Activated T-helper 9 cell treated with anti-CD3 and anti-CD28 coated beads, Interleukin-2, amount 50 U/mL, for 16 hours (primary cell): ENCODE data around the gene HIVEP1.

Experiments
- DNase-seq: peaks from one replicate; pipeline ENCODE4 v3.0.0-alpha.2; 2020; ENCODE audit warnings: low read depth

Gene HIVEP1

DNA sequence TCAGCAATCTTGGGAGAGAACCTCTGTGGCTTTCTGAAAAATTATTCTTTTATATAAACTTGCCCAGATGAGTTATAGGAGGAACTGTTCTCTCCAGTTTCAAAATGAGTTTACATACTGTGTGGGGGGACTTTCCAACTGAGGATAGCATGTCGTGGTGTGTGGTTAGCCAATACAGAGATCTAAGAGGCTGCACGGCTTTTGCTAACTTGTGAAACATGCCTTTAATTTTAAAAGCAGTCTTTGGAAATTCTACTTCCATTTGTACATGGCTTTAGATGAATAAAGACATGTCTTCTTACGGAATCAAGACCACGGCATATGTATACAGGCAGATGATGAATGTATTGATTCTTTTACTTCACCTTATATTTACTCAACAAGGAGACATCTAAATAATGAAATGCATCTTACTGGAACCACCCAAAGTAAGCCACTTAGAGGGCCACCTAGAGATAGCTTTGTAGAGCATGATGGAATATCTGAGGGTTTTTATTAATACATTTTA, 39.8 kb downstream of the HIVEP1 start:
- DNase-seq, result peak; percentile 20

DNA sequence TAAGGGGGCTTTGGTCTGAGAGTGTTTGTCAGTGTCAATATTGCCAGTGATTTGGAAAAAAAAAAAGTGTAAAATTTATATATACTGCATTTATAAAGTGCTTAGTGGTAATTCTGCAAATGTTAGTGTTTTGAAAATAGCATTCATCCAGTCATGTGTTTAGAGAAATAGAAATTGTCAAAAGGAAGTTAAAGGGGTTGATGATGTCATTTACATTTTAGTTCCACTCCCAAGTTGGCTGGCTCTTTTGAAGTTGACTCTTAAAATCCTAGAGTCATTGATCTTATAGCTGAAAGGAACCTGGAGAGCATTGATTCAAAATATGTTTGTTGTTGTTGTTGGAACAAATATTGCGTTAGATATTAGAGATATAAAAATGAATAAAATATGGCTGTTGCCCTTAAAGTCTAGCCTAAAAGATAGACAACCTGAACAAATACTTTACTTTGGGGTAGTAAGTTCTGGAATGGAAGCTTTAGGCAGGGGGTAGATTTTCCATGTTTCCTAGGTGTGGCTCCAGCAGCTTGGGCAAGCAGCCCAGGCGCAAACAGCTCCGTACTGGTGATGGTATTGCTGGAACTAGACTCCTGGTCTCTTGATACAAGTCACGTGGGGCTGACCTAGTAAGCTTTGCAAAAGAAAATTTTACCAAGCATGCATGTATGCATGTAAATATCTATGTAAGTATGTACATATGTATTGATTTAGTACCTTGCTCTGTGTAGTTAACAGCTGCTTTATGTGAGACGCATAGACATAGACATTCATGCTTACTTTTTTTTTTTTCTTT, 46.3 kb downstream of the HIVEP1 start:
- no peak for DNase-seq

DNA sequence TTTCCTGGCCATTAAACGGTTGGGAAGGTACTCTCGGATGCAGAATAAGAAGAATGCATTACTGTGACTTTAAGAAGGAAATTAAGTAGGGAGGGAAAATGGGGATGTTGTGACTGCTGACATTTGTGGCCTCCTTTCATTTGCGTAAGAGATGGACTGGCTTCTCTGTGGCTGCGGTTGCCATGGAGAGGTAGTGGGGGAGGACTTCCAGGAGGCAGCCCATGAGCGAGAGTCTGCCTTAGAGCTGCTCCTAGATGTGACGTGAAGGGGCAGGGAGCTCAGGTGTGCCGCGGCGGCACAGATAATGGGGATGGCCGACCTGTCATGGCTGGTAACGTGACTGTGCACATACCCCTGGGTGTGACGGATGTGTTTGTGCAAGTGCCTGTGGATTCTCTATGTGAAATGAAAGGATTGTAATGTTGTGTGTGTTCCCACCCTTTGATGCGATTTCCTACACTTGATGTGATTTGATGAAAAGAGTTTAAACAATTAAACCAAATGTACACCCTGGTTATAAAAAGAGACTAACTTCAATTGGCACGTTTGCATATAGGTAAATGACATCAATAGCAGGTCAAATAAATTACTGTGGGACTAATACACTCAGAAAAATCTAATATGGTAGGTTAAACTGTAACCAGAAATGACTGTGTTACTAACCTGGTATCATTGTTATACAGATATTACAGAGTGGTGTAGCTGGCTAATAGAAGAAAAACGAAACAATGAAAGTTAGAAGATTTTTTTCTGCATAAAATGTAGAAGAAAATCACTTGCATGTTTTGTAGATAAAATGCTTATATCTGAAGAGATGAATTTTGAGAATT, 48.9 kb downstream of the HIVEP1 start:
- DNase-seq, result peak; percentile 52

DNA sequence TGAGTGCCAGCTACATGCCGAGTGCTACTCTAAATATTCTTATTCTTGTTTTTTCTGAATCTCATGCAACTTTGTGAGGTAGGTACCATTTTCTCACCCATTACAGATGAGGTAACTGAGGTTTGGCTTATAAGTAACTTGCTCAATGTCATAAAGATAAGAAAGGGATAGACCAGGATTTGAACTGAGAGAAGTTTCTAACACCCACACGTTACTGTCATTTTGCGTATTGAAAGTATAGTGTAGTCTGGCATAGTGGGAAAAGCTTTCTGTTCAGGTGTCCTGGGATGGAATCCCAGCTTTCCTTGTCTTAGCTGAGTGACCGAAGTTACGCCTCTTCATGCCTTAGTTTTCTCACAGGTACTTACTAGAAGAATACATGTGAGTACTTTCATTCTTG, 50.5 kb downstream of the HIVEP1 start:
- DNase-seq, result no peak

DNA sequence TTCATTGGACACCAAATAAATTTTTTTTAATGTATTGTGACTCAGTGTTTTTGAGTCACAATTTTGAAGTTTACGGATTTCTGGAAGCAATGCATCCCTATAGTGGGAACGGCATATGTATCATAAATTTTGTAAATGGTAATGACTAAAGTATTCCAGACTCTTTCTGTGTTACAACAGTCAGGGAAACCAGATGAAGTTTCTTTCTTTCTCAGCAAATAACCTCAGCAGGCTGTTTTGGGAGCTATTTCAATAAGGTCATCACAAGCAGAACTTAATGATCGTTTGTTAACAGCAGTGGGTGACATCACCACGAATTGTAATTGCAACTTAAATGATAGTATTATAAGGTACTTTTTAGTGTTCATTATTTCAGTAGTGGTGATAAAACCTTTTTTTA, 52.0 kb downstream of the HIVEP1 start:
- DNase-seq, result no peak

DNA sequence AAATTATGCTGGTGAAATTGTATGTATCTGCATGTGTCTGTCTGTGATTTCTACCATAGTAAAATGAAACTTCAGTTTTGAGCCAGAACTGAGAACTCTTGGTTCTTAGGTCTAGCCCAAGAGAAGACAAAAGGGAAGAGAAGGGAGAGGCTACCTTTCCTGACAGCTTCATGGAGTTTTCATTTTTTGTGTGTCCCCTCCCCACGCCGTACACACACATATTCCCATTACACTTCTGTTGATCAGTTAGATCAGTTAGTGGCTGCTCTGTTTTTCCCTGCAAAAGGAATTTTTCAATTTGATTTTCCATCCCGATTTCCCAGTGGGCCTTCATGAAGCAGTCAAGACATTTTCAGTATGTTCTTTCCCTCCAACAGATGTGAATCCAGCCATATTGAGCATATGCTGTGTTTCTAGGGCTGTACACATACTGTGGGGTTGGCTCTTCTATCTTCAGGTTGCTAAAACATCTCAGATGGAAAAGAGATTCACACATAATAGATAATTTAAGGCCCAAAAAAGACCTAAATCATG, 52.5 kb downstream of the HIVEP1 start:
- DNase-seq, result no peak

DNA sequence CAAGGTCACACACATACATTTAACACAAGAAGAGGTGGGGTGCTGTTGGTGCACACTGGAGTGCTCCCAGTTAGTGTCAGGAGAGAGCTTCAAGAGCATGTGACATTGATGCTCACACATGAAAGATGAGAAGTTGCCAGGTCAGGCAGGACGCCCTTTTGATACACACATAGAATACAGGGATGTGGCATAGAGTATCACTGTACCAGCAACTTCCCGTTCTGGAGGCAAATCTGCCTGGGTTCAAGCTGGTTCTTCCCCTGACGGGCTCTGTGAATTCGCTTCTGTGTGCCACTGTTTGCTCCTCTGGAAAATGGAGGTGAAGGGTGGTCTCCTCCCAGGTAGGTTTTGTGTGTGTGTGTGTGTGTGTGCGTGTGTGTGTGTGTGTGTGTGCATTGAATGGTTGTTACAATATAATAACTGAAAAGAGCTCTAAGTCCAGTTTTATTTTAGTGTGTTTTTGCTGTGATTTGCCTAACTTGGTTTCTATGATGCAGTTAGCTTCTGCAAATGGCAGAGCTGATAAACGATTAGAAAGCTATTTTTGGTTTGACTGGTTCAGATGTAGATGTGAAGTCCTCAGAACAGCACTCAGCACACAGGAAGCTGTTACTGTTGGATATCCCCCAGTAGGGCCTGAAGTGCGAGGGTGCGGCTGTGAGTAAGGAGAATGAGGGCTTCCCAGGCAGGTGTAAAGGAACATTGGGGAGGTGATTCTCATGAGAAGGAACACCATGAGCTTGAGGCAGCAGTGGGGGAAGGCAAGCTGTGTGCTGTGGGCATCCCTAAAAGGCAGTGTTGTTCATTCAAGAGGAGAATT, 53.4 kb downstream of the HIVEP1 start:
- no peak for DNase-seq

DNA sequence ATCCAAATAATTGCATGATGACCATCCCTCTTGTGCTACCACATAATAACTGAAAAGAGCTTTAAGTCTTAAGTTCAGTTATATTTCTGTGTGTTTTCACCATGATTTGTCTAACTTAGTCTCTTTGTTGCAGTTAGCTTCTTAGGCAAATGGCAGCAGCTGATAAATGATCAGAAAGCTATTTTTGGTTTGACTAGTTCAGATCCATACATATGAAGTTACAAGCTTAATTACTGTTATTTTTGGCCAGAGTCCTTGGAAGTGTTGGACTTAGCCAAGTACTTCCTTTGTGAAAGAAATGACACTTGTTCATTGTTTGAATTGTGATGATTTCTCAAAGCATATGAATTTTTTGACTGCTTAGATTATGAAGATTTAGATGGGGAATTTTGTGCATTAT, 54.2 kb downstream of the HIVEP1 start:
- no peak for DNase-seq

DNA sequence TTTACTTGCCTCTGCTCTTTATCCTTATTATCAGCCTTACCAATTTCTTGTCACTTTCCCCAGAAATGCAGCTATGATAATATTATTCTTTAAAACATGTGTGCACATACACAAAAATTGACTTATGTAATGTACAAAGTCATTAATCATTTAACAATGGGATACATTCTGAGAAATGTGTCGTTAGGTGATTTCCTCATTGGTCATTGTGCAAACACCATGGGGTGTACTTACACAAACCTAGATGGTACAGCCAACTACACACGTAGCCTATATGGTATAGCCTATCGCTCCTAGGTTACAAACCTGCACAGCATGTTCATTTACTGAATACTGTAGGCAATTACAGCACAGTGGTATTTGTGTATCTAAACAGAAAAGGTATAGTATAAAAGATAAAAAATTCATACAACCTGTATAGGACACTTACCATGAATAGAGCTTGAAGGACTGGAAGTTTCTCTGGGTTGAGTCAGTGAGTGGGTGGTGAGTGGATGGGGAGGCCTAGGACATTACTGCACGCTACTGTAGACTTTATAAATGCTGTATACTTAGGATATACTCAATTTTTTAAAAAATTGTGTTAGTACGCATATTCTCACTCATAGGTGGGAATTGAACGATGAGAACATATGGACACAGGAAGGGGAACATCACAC, 56.9 kb downstream of the HIVEP1 start:
- no peak for DNase-seq

DNA sequence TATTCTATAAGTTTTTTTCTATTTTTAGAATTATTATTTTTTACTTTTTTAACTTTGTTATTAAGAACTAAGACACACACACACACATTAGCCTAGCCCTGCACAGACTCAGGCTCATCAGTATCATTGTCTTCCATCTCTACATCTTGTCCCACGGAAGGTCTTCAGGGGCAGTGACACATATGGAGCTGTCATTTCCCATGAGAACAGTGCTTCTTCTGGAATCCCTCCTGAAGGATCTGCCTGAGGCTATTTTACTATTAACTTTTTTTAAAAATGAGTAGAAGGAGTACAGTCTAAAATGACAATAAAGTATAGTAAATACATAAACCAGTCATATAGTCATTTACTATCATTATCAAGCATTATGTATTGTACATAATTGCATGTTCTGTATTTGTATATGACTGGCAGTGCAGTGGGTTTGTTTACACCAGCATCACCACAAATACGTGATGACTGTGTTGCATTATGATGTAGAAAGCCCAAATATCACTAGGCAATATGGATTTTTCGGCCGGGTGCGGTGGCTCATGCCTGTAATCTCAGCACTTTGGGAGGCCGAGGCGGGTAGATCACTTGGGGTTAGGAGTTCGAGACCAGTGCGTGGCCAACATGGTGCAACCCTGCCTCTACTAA, 57.9 kb downstream of the HIVEP1 start:
- DNase-seq, result no peak

DNA sequence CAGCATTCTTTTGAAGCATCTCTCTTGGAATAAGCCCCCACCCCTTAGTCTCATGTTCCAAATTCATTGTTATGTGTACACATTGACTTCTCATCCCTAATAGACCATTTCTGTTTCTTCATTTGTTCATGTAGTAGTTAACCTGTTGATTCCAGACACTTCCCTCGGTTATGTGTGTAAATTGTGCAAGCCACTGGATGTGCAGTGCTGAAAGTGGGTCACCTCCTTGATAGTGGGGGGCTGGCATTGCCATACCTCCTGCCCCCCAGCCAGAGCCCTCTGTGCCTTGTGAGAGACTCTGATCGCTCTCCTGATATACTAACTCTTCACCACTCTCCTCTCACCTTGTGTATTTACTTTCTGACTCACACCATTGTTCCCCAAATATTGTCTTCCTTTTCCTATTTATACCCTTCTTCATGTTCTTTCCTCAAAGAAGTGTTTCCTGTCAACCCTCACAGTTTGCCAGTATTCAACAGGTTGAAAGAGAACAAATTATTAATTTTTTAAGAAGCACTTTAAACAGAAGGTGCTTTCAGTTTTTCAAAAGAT, 59.0 kb downstream of the HIVEP1 start:
- no peak for DNase-seq

DNA sequence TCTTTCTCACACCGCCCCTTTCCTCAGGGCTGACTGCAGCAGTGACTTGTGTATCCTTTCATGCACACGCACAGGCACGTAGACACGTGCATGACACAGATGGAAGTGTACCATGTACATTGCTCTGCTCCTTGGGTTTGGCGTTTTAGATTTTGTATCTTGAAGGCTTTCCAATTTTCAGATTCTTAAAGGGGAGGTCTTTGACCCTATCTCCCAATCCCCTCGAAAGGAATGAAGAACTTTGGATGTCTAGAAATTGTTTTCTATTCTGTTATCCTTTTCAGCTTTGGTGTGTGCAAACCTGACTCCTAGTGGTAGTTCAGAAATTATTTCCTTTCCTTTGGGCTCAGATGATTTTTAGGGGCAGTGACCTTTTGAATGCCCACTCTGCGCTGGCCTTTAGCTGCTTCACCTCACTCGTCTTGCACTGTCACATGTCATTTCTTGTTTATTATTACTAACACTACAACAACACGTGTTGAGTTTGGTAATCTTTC, 63.0 kb downstream of the HIVEP1 start:
- DNase-seq, result no peak

DNA sequence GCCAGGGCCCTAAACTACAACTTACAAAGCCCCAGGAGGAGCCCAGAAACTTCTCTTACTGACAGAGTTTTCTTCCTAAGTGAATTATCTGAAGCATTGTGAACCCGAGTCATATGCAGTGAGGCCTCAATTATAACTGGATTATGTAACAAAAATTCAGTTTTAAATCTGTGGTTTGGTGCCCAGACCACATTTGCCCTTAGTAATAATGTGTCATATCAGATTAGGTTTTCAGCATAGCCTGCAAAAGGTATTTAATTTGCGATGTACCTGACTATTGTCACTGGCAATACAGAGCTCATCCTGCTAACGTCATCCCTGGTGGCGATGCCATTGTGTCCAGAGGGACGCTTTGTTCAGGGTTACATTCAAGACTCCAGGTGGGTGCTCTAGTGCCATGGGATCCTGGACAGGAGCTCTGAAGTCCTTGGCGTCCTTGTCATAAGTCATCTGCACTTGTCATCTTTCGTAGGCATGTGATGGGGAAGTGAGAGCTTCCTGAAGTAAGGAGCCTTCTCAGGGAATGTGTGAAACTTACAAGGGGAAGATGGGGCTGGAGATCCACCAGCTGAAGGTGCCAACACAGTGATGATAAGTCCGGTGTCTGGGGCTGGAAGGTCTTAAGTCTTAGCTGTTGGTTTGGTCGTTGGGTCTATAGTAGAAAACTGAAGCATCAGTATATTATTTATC, 65.1 kb downstream of the HIVEP1 start:
- no peak for DNase-seq

DNA sequence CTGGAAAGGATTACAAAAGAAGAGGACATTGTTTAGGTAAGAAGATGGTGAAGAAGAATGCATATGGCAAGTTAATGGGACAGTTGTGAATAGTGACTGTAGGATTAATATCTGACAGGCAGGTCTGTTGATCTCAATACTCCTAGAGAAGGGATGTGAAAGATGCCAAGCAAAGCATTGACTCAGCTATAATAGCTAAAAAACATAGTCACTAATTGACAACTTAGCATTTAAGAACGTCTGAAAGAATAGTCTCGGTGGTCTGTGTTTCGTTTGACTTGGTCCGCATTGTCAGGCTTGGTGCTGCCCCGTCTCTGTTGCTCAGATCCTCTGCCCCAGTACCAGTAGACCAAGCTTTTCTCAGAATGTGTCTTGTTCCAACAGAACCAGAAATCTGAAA, 65.9 kb downstream of the HIVEP1 start:
- no peak for DNase-seq

DNA sequence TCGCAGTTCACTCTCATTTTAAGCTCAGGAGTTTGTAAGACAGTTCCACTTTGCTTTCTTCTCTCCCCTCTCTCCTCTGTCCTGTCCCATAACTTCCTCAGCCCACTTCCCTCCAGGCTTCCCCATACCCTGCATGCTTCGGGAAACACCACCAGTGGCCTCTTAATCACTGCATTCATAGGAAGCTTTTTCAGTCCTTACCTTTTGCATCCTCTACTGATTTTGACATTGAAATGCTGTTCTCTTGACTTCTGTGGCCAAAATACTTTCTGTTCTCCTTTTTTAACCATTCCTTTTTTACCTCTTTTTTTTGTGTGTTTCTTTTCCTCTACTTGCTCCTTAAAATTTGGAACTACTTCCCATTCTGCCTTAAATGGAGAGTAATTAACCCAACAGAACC, 69.7 kb downstream of the HIVEP1 start:
- DNase-seq, result no peak

DNA sequence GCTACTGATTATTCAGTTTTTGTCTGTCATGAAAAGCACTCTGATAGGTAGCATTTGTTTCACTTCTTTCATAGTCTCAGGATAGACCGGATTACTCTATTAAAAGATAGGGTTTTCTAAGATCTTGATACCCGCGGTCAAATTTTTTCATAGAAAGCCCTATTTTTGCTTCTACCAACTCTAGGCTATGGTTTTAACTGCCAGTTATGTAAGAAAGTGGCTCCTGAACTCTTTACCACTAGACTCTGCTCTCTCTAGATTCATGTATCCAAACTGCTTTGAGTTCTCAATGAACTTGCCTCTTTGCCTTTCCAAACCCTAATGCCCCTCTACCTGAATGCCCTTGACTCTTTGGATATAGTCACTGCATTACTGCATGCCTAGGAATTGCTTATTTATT, 70.3 kb downstream of the HIVEP1 start:
- no peak for DNase-seq

DNA sequence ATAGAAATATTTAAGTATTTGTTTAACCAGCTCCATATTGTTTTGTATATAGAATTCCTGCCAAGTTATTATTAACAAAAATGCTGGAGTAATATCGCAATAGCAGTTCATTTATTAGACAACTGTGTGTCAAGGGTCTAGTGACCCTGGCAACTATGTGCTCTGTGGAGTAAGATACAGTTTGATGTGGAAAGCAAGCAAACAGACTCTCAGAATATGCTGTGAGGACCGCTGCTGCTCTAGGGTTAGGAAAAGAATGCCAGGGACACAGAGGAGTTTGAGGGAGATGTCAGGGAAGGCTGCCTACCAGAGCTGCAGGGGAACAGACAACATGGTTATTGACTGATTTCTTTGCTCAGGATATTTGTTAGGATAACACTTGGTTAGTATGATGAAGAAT, 71.2 kb downstream of the HIVEP1 start:
- no peak for DNase-seq

DNA sequence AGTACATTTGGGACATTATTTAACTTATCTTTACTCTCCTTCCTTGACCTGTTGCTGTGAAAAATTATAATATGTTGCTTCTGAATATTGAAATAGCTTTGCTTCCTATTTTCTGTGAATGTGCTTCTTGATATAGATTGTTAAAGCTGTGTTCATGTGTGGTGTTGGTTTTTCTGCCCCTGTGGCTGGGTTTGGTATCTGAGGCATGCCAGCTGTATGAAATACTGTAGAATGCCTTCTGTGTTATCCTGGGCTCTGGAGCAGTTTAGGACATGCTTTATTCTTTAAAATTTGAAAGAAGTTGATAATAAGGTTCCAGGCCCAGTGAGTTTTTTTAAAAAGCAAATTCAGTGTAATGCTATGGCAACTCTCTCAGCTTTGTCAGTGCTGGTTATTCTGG, 71.7 kb downstream of the HIVEP1 start:
- no peak for DNase-seq

DNA sequence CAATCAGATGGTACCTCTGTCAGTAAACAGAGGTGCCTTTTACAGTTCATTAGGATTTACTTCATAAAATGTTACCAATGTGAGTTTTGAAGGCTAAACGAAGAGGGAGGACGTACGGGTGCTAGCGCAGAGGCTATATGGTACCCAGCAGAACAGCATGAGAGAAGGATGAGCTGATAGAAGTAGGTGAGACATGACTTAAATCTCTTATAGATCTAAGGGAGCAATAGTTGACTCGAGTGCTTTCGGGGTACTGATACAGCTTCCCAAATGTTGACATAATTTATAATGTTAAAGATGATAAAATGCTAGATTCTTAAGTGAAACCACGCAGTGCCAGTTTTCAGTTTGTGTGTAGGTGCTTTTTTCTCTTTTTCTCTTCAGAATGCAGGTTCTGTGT, 72.6 kb downstream of the HIVEP1 start:
- DNase-seq, result no peak

DNA sequence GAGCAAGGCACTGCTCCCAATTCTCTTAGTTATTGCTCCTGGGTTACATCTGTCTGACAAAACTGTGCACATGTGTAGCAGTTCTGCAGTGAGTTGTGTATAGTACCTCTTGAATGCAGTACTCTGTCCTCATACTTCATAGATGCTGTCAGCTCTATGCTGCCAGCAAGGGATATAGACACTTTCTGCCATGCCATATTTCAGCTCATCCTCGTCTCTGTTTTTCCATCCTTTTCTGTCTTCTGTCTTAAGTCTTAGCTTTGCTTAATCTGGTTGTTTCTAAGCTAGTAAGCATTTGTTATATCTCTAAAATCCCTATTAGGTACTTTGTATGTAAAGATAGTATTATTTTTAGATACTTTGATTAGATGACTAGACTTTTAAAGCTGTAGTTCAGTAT, 76.4 kb downstream of the HIVEP1 start:
- DNase-seq, result no peak
